H1 (cell line): Measurements from ENCODE around the gene CYP4V2. TPM values are rescaled to one million over a fixed set of nuclear protein-coding genes. Genes with fewer than 3 reads are reported as not detected.

Experiments used
- ATF2 ChIP-seq: IDR thresholded peaks from 2 replicates; pipeline ENCODE4 v1.6.1; 2012; ENCODE audit warnings: low read length, inconsistent platforms
- CTBP2 ChIP-seq: IDR thresholded peaks from 2 replicates; pipeline ENCODE4 v1.7.0; 2011; ENCODE audit warnings: borderline replicate concordance, mild to moderate bottlenecking, moderate library complexity, mixed read lengths, low read length; ENCODE audit not compliant: insufficient read depth, insufficient read length
- EP300 ChIP-seq, 2 experiments: IDR thresholded peaks; 1 replicate in 1 of 2; 2 replicates in 1 of 2; pipeline ENCODE4 v1.6.1; 2011 to 2012; ENCODE audit warnings: low read depth in 2 of 2, low read length in 2 of 2, mild to moderate bottlenecking in 2 of 2, borderline replicate concordance in 1 of 2, inconsistent platforms in 1 of 2, moderate library complexity in 1 of 2
- KDM4A ChIP-seq: IDR thresholded peaks from one replicate; pipeline ENCODE4 v1.7.1; 2012; ENCODE audit warnings: low read depth, mild to moderate bottlenecking, moderate library complexity, low read length, inconsistent platforms; ENCODE audit not compliant: severe bottlenecking
- SP1 ChIP-seq: IDR thresholded peaks from 2 replicates; pipeline ENCODE4 v1.6.1; 2011; ENCODE audit warnings: low read depth, low read length
- SRF ChIP-seq: IDR thresholded peaks from 2 replicates; pipeline ENCODE4 v1.6.1; 2011; ENCODE audit warnings: mild to moderate bottlenecking, low read depth, low read length, moderate library complexity
- YY1 ChIP-seq: IDR thresholded peaks from 2 replicates; pipeline ENCODE4 v1.6.1; 2011; ENCODE audit warnings: low read depth, mild to moderate bottlenecking, low read length
- polyA plus RNA-seq, 7 experiments: library from polyadenylated mRNA; depleted of rRNA in 3 of 7; stranded (reverse) in 5 of 7; unstranded in 2 of 7; fragments of >200 nt in 5 of 7; fragments of 200-250 nt in 2 of 7; gene quantifications; 1 replicate in 5 of 7; 2 replicates in 1 of 7; 4 replicates in 1 of 7; pipeline versions ENCODE4 v1.2.1 to v1.2.3, GENCODE V29; 2011 to 2013; ENCODE audit warnings: missing spikeins in 2 of 7, mixed read lengths in 2 of 7
- total RNA-seq: library from RNA; stranded (reverse); fragmentation: NEBNext Ultra II Directional; extraction: Animal tissue kit (Norgen Biotek cat#: 25700); gene quantifications from 2 replicates; pipeline ENCODE4 v1.2.1, GENCODE V29; 2021

CYP4V2 gene
- total and polyA plus RNA-seq, 2 of the 8 experiments (the other 6 are each of a cell fraction or from before 2014, with no cell fraction given): 0.65 to 1.0 TPM

GRCh38 chr4:186191200-186192065 is at the start of gene CYP4V2 (continued):
- TF ChIP-seq SRF (no peak), EP300 (IDR thresholded peaks at IDR 0.05; ENCODE audit: borderline replicate concordance in 1 of 2, low read depth in 2 of 2, low read length in 2 of 2) (peak in 1 of 2 experiments; percentile 42; a peak in 1 of 3 replicates), CTBP2 (no peak), ATF2 (no peak), SP1 (no peak), KDM4A (peak; percentile 95), YY1 (no peak)
